OCI-LY7 (cell line): ENCODE measurements around the gene MTSS2. TPM values are rescaled to one million over a fixed set of nuclear protein-coding genes. Genes with fewer than 3 reads are reported as not detected.

ENCODE experiments used
- BruUV-seq: library from RNA; stranded (reverse); fragments of 400-500 nt; replicated peaks from 2 replicates; lab custom pipeline; 2021; lab: Mats Ljungman, UMichigan
- CTCF ChIA-PET: fragments of 300-600 bp; sonication (Branson Sonifier 250); formaldehyde crosslinking; loops from one replicate; lab custom pipeline; 2022; ENCODE audit warnings: antibody characterized with exemption; ENCODE audit not compliant: unreplicated experiment; lab: Charles Lee
- POLR2A ChIA-PET: fragments of 300-600 bp; sonication (Branson Sonifier 250); formaldehyde crosslinking; loops from one replicate; lab custom pipeline; 2022; ENCODE audit warnings: antibody characterized with exemption; lab: Charles Lee
- DNase-seq: peaks from one replicate; pipeline ENCODE4 v3.0.0-alpha.2; 2015; ENCODE audit warnings: low spot score
- H2AFZ ChIP-seq: fragments of 200-600 bp; sonication (generic), shearing (Covaris generic); 2 replicates; pipeline ENCODE4 v1.6.1; 2014; ENCODE audit warnings: mild to moderate bottlenecking, antibody characterized with exemption, low read length, moderate library complexity
- H3K27ac ChIP-seq: fragments of 200-600 bp; sonication (generic); 2 replicates; pipeline ENCODE4 v1.5.1; 2014; ENCODE audit warnings: mixed run types, low read depth, mild to moderate bottlenecking, moderate library complexity, low read length, inconsistent platforms; ENCODE audit not compliant: poor library complexity, severe bottlenecking
- H3K36me3 ChIP-seq: fragments of 200-600 bp; sonication (generic); 2 replicates; pipeline ENCODE4 v1.6.1; 2014; ENCODE audit warnings: mild to moderate bottlenecking, antibody characterized with exemption, low read length, moderate library complexity, mixed read lengths; ENCODE audit not compliant: insufficient read depth
- H3K4me1 ChIP-seq: fragments of 200-600 bp; sonication (generic); 2 replicates; pipeline ENCODE4 v1.5.1; 2014; ENCODE audit warnings: mild to moderate bottlenecking, low read length; ENCODE audit not compliant: insufficient read depth, poor library complexity, severe bottlenecking
- H3K4me2 ChIP-seq: fragments of 200-600 bp; sonication (generic); 2 replicates; pipeline ENCODE4 v1.6.1; 2014; ENCODE audit warnings: mild to moderate bottlenecking, low read length
- H3K4me3 ChIP-seq: fragments of 200-600 bp; sonication (generic); 2 replicates; pipeline ENCODE4 v1.5.1; 2014; ENCODE audit warnings: mild to moderate bottlenecking, low read depth, low read length; ENCODE audit not compliant: poor library complexity, severe bottlenecking
- H3K79me2 ChIP-seq: fragments of 200-600 bp; sonication (generic); 2 replicates; pipeline ENCODE4 v1.6.1; 2016; ENCODE audit warnings: low read depth, mild to moderate bottlenecking, low read length, moderate library complexity, mixed read lengths; ENCODE audit not compliant: insufficient read depth
- H3K9me2 ChIP-seq: fragments of 200-600 bp; sonication (generic); 2 replicates; pipeline ENCODE4 v1.6.1; 2016; ENCODE audit warnings: mild to moderate bottlenecking, low read length, mixed read lengths; ENCODE audit not compliant: insufficient read depth
- H3K9me3 ChIP-seq: fragments of 200-600 bp; sonication (generic); 2 replicates; pipeline ENCODE4 v1.6.1; 2014; ENCODE audit warnings: mild to moderate bottlenecking, mixed run types, low read length, mixed read lengths
- H4K20me1 ChIP-seq: fragments of 200-600 bp; sonication (generic); 2 replicates; pipeline ENCODE4 v1.6.1; 2014; ENCODE audit warnings: mild to moderate bottlenecking, antibody characterized with exemption, low read length, moderate library complexity, mixed read lengths; ENCODE audit not compliant: insufficient read depth
- EZH2phosphoT487 ChIP-seq: fragments of 200-600 bp; sonication (generic); IDR thresholded peaks from 2 replicates; pipeline ENCODE4 v1.6.1; 2018; ENCODE audit warnings: low read depth, borderline replicate concordance, mild to moderate bottlenecking, mixed run types, antibody characterized with exemption, low read length, moderate library complexity, mixed read lengths
- intact Hi-C: fragments of 100-400 bp; cut with micrococcal nuclease; formaldehyde crosslinking; loops from one replicate; pipeline ENCODE4 v1.10.0; 2022; ENCODE audit not compliant: unreplicated experiment
- total RNA-seq, 2 experiments: library from RNA; depleted of rRNA in 1 of 2; stranded (reverse); fragments of >200 nt in 1 of 2; shearing (Covaris generic) in 1 of 2; gene quantifications; 2 replicates each; pipeline ENCODE4 v1.2.3, GENCODE V29; 2014 to 2022
- TF ChIP-seq, protein P1 (sequence below): fragments of 200-600 bp; sonication (generic); conservative IDR thresholded peaks from 2 replicates; pipeline ENCODE4 v1.5.1; 2014; ENCODE audit warnings: mild to moderate bottlenecking, antibody characterized with exemption, low read length, moderate library complexity, mixed read lengths

Gene MTSS2
- total RNA-seq, 2 experiments from 2014 or later, result 0.17 to 0.19 TPM

DNA sequence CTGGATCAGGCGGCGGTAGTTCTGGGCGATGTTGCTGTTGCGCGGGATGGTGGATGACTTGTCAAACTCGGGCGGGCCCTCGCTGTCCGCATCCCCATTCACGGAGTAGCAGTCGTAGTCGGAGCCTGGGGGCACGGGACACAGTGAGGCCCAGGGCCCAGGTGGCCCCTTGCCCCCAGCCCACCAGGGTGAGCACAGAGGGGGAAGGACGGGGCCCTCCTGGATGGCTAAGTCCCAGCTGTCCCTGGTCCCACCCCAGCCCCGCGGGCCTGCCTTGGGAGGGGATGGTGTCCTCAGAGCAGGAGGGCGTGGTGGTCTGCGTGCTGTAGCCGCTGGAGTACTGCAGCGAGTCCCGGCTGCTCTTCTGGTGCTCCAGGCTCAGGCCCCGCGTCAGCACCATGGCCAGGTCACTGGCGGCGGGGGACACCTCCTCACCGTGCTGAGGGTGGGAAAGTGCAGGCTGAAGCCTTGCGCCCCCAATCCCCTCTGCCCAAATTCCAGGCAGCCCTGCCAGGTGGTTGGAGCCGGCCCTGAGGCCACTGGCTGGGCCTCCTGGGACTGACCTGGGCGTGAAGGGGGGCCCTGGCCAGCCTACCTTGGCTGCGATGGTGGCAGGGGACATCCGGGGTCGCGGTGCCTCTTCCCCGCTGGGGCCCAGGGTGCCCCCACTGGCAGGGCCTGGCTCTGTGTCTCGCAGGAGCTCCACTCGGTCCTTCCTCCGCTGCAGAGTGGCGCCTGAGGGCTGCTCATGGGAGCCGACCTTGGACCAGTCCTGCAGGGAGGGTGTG lies 21.3 kb downstream of the MTSS2 start:
- TF ChIP-seq, protein P1, sequence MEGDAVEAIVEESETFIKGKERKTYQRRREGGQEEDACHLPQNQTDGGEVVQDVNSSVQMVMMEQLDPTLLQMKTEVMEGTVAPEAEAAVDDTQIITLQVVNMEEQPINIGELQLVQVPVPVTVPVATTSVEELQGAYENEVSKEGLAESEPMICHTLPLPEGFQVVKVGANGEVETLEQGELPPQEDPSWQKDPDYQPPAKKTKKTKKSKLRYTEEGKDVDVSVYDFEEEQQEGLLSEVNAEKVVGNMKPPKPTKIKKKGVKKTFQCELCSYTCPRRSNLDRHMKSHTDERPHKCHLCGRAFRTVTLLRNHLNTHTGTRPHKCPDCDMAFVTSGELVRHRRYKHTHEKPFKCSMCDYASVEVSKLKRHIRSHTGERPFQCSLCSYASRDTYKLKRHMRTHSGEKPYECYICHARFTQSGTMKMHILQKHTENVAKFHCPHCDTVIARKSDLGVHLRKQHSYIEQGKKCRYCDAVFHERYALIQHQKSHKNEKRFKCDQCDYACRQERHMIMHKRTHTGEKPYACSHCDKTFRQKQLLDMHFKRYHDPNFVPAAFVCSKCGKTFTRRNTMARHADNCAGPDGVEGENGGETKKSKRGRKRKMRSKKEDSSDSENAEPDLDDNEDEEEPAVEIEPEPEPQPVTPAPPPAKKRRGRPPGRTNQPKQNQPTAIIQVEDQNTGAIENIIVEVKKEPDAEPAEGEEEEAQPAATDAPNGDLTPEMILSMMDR, result no peak
- no peak for TF ChIP-seq EZH2phosphoT487
- DNase-seq, result no peak
- Histone ChIP-seq H3K36me3 (no peaks in the 10 kb centered on the region), H3K79me2 (no peaks in the 10 kb centered on the region), H3K27ac (no peak overlapping the region), H3K4me1 (no peaks in the 10 kb centered on the region), H4K20me1 (no peaks in the 10 kb centered on the region), H3K9me3 (no peaks in the 10 kb centered on the region), H3K4me3 (no peak overlapping the region), H3K9me2 (no peaks in the 10 kb centered on the region), H2AFZ (no peak overlapping the region), H3K4me2 (no peak overlapping the region)
- intact Hi-C loops, result no loop called here
- POLR2A ChIA-PET, result no interaction called here
- no TSS peak for BruUV-seq
- CTCF ChIA-PET, result no interaction called here

DNA sequence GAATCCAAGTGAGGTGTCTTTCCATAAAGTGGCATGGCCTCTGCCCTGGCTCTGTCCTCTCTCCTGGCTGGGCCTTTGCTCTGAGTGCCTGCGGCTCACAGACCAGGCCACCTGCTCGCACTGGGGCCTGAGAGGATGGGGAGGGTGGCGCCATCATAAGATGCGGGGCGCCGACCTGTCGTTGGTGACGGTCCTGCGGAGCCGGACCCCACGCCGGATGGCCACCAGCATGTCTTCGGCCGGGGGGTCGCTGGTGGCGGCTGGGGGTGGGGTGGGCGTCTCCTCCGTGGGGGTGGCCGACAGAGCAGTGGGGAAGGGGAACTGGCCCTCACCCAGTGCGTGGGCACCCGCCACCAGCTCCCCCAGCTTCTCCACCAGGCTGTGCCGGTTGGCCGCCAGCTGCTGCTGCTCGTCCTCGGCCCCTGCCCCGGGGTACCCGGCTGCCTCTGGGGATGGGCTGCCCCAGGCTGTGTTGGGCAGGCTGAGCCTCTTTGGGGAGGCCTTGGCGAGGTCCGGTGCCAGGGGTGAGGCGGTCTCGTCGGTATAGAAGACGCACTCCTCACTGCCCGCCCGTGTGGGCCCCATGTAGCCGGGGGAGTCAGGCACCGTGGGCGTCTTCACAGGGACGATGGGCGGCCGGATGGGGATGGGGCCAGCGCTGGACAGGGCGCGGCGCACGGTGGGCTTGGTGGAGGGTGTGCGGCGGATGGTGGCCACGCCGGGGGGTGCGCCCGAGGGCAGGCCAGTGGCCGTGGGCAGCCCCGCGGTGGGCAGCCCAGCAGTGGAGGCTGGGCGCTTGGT lies 22.1 kb downstream of the MTSS2 start:
- no peaks in the 10 kb centered on the region for H3K9me3 ChIP-seq
- H3K4me1 ChIP-seq, result no peaks in the 10 kb centered on the region
- TF ChIP-seq EZH2phosphoT487, result no peak
- TF ChIP-seq, protein P1, result no peak
- no peaks in the 10 kb centered on the region for H3K36me3 ChIP-seq
- no peaks in the 10 kb centered on the region for H3K79me2 ChIP-seq
- BruUV-seq, result no TSS peak
- ChIA-PET CTCF (no interaction called here), POLR2A (no interaction called here)
- no peaks in the 10 kb centered on the region for H4K20me1 ChIP-seq
- no peak overlapping the region for H3K4me2 ChIP-seq
- H3K9me2 ChIP-seq, result no peaks in the 10 kb centered on the region
- H3K4me3 ChIP-seq, result no peak overlapping the region
- no peak overlapping the region for H2AFZ ChIP-seq
- no peak for DNase-seq
- intact Hi-C loops, result no loop called here
- no peak overlapping the region for H3K27ac ChIP-seq
